GM21381 (cell line): ENCODE results near the gene PCDH20.
"Not testable (repeated sequence)": the region's sequence is repeated elsewhere in the genome, so short reads cannot be mapped to it uniquely, and the experiment has no call there.

Experiments used
- ATAC-seq: cut with Tn5 transposase; IDR thresholded peaks from one replicate; pipeline ENCODE4 v1.9.1; 2021; ENCODE audit warnings: mild to moderate bottlenecking, moderate library complexity; ENCODE audit not compliant: unreplicated experiment

PCDH20 gene, protein sequence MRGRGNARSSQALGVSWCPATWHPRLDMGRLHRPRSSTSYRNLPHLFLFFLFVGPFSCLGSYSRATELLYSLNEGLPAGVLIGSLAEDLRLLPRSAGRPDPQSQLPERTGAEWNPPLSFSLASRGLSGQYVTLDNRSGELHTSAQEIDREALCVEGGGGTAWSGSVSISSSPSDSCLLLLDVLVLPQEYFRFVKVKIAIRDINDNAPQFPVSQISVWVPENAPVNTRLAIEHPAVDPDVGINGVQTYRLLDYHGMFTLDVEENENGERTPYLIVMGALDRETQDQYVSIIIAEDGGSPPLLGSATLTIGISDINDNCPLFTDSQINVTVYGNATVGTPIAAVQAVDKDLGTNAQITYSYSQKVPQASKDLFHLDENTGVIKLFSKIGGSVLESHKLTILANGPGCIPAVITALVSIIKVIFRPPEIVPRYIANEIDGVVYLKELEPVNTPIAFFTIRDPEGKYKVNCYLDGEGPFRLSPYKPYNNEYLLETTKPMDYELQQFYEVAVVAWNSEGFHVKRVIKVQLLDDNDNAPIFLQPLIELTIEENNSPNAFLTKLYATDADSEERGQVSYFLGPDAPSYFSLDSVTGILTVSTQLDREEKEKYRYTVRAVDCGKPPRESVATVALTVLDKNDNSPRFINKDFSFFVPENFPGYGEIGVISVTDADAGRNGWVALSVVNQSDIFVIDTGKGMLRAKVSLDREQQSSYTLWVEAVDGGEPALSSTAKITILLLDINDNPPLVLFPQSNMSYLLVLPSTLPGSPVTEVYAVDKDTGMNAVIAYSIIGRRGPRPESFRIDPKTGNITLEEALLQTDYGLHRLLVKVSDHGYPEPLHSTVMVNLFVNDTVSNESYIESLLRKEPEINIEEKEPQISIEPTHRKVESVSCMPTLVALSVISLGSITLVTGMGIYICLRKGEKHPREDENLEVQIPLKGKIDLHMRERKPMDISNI

DNA sequence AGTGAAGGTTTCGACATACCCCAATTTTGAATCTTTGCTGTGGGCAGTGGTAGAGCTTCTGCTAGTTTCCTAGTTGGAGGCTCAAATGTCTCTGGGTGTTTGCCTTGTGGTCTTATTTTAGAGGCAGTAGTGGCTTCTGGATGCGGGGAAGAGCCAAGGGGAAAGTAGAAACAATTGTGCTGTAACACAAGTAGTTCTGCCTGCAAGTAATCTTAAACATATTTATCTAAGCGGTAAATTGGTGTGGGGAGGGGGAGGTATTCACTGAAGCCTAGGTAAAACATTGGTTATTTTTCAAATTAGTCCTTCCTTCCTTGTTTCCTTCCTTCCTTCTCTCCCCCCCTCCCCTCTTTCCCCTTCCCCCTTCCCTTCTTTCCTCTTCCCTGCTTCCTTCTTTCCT lies at the start of gene PCDH20:
TSS of gene PCDH20 (minus strand) at position 101 of the 400 bp plus-strand sequence. CDS start 691 bp downstream, outside the sequence.
- ATAC-seq = no peak

DNA sequence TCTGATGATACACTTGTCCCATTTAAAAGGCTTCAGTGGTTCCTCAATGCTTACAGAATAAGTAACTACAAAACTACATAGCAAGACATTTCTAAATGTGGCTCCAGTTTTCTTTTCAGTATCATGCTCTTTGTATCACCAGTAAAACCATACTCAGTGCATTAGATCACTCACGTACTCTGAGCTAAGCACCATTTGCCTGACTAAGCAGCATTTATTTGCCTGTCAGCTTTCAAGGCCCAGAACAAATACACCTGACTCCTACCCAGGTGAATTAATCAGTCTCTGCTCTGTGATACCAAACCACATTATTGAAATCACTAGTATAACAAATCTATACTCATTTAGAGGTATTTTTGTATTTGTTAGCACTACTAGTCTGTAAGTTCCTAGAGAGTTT lies 47.4 kb upstream of the PCDH20 start:
- ATAC-seq = no peak

DNA sequence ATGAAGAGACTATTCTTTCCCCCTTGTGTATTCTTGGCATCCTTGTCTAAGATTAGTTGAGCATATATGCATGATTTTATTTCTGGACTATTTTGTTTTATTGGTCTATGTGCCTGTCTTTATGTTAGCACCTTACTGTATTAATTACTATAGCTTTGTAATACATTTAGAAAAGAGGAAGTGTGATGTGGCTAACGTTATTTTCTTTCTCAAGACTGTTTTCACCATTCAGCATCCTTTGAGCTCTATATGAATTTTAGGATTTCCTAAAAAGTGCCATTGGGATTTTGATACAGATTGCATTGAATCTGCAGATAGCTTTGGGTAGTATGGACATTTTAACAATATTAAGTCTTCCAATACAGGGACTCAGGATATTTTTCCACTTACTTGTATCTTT lies 37.5 kb upstream of the PCDH20 start:
- no peak for ATAC-seq

DNA sequence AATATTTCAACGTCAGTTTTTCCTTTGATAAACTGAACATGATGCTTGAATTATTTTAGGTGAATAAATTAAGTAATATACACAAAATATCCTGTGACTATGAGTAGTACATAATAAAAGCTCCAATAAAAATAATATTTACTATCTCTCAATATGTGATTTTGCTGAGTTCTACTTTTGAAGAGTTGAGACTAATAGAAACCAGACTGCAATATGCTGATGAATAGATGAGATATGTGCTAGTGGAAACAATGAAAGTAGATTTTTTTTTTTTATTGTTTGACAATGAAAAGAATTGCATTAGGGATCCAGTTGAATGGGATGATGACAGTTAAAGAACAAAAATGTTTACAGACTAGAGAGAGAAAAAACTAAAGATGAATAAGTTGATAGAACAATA lies 16.4 kb upstream of the PCDH20 start:
- no peak for ATAC-seq

DNA sequence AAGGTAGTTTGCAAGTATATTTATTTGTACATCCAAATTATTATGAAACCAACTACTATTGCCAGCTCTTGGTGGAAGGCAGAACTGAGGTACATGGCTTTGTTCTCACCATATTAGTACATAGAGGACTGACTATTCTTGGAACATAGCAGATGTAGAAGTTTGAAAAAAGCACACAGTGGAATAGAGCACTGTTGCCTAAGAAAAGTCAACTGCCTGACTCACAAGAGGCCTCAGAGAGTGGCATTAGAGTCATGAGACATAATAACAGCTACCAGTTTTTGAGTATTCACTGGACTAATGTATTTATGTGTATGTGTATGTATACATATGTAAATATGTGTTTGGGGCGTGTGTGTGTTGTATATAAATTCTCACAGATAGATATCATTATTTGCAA lies 8.3 kb upstream of the PCDH20 start:
- no peak for ATAC-seq

DNA sequence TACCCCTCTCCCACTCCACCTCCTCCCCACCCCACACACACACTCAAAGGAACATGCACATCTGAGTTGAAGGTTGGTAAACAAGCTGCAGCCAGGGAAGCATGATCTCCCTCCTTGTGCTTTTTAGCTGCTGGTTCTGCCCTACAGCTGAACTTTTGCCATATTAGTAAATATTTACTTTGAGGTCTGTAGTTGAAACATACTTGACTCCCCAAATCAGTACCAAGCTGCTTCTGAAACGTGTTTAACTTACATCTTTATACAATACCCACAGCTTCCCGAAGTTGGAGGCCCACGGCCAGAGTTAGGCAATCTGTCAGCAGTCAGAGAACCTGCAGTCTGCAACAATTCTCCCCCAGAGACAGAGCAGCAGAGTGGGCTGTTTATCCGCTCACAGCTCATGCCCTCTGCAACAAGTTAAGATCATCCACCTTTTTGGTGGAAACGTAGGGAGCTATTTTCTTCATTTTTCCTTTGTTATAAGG lies 1.5 kb upstream of the PCDH20 start:
- ATAC-seq = no peak

DNA sequence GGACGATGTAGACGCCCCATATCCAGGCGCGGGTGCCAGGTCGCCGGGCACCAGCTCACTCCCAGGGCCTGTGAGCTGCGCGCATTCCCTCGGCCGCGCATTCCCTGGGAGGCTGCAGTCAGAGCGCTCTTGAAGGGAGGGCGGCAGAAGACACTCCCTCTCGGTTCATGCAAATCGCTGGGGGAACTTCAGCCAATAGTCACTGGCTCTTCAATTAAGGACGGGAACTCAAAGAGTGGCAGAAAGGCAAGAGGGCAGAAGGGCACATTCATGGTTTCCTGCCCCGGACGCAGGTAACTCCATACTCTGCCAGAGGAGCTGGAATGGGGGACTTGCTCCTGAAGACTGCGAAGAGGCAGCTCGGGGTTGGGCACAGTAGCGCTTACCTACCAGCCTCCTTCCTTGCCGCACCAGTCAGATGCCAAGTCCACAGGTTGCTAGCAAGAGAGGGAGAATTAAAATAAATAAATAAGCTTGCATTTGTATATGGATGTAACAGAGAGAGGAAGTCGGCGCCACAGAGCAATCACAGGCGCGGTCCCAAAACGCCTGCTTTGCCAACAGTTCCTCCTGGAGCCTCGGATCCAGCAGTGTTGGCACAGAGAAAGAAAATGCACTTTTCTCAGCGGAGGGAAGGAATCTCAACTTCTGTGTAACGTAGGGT lies 459 bp downstream of the PCDH20 start:
- no peak for ATAC-seq

DNA sequence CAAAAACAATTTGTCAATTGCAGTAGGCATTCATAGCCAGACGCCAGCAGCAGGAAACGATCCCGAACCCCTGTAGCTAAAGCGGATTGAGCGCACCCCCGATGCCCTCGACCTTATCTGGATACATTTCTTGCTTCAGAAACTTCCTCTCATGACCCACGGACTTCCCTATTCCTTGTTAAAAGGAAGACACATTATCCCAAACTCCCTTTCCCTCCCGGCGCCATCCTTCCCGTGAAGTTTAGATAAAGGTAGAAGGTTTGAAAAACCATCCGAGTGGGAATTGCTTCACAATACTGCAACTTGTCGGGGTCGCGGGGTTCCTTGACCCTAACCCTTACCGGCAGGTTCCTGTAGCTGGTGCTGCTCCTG lies 977 bp downstream of the PCDH20 start:
- ATAC-seq = no peak

DNA sequence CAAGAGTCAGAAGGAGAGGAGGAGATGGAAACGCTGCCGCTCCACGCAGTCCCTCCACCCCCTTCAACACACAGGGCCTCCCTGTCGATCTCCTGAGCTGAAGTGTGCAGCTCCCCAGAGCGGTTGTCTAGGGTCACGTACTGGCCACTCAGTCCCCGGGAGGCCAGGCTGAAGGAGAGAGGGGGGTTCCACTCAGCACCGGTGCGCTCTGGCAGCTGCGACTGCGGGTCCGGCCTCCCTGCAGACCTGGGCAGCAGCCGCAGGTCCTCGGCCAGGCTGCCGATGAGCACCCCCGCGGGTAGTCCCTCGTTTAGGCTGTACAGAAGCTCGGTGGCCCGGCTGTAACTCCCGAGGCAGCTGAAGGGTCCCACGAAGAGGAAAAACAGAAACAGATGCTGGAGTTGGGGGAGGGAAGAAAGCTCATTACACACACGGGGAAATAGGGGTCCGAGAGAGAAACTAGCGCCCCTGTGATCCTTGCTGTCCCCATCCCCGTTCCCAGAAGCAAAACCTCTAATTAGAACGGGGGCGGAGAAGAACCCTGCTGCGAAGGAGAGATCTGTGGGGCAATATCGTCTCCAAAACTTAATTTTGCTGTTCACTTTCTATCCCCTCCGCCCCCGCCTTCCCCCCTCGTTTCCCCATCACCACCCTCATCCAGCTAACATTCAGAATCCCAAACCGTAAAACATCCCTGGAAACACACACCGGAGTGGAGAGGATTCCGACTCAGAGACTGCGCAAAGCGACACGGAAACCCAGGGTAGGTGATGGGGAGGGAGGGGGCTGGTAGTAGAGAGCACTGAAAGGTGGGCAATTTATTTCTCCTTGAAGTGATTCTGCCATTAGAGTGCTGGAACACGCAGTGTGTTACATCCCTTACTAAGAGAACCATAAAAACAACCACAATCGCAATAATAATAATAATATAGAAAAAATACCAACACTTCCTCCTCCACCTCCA lies 1.8 kb downstream of the PCDH20 start:
- ATAC-seq = no peak

DNA sequence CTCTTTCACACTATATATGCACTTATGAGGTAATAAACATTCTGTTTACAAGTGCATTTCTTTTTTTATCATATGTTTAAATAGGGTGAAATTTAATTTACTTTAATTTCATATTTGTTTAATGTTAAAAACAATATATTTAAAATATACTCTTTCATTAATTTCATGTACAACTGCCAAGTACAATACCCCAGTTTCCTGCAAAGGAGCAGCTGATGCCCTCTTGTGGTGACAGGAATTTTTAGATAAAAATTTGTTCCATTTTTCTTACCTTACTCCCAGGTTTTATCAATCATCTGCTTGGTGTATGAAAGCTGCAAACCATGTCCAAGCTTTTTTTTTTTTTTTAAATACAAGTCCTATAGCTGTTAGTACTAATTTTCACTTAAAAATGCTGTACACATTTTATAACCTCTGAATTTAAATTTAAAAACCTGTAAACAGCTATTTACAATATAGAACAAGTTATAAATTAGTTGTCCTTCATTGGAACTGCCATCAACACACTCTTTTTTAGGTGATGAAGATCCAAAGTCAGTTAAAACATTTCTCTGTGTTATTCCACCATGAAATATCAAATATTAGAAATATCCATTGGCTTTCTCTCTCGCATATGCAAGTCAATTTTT lies 4.9 kb downstream of the PCDH20 start:
- ATAC-seq = no peak

DNA sequence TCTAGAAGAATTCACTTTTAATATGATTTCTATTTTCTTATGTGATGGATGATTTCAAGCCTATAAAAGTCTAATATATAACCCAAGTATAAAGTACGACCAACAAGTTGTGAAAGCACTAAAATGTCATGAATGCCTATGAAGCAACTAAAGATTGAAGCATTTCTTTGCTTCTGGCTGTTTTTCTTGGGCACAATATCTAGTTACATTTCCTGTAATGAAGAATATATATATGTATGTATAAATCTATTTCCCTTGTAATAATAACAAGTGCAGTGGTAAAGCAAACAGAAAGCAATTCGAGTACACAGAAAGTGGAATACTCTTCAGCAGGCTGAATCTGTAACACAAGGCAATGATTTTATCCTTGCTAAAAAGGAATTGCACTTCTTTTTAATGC lies 5.4 kb downstream of the PCDH20 start:
- no peak for ATAC-seq

DNA sequence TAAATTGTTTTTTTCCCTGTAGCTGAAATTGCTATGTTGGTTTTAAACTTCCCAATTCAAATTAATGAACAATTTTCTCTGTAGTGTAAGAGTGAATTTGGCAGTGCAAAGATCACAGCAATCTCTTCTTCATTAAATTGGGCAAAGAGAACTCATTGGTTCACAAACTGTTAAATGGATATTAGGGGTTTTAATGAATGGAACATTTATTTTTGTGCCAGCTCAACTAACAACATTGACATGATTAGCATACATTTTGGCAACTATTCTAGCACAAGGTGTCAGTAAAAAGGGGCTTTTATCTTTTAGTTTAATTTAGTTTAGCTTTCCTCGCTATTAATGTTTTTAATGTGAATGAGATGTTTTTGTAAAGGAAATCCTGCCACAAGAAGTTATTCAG lies 7.1 kb downstream of the PCDH20 start:
- ATAC-seq = no peak

DNA sequence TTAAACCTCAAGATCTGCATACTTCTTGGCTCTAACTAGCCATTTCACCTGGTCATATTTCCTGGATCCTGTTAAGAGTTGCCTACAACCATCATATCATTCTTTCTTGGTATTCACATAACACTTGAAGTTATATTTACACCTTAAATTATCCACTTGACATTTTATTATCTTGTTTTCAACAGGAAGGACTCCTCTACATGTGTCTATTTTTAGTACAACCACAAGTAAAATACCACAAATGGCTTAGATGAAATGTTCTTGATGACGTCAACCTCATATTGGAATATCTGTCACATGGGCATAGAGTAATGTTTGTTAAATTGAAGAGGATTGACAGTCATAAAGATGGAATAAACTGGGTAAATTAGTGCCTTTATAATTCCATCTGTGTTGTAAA lies 9.4 kb downstream of the PCDH20 start:
- ATAC-seq = no peak

DNA sequence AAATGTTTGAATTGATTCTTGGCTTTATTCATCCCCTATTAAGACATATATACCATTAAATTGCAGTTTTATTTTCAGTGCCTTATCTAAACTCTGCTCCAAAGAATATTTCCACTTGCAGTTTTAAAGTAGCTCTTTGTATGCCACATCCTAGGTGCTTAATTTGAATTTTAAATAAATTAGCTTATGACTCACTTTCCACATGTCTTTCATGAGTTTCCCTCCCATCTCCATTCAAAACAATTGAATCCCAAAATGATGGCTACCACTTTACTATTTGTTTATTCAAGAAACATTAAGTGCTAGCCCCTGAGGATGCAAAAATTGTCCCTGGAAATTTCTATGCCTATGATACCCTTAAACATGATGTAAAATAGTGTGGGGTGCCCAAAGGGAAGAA lies 19.5 kb downstream of the PCDH20 start:
- no peak for ATAC-seq

DNA sequence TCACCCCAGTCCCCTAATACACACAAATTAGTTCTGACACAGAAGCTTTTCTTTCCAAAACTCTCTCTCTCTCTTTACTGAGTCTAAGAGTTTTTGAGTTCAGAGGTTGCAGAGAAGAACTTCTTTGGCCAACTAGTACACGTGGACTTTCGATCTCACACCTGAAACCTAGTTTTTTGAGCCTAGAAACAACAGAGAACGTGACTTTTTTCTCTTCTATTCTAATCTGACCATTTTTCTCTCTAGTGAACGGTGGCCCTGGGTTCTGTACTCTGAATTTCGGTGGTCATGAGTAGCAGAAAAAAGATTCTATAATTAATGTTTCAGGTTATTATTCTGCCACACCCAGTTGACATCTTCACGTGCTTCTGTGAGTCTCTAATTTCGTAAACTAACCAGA lies 24.2 kb downstream of the PCDH20 start:
- ATAC-seq = no peak

DNA sequence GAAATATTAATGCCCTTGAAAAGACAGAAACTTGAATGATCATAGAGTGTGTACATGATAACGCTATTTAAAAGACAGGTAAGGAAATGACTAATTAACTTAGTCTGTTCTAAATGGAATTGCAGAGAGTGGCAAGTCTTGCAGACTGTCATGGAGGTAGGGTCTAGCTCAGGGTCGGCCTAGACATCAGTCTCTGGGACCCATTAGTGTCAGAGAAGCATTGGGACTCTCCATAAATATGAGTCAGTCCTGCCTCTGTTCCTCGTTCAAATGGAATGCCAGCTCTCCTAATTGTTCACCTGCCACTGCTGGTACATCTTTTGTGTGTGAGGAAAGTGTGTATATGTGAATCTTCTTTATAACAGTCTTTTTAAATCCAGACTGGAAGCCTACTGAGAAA lies 28.0 kb downstream of the PCDH20 start:
- ATAC-seq = no peak

DNA sequence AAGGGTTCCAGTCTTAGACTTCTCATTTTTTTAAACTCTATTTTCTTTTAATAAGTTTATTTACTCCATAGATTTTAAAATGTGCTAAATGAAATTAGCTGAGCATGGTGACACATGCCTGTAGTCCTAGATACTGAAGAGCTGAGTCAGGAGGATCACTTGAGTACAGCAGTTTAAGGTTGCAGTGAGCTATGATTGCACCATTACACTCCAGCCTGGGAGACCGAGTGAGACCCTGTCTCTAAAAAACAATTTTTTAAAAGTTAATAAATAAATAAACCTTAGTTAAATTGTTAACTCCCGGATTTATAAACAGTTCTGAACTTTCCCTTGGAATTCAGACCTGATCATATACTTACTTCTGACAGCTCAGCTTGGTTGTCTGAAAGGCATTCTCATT lies 32.5 kb downstream of the PCDH20 start:
- ATAC-seq = no peak

DNA sequence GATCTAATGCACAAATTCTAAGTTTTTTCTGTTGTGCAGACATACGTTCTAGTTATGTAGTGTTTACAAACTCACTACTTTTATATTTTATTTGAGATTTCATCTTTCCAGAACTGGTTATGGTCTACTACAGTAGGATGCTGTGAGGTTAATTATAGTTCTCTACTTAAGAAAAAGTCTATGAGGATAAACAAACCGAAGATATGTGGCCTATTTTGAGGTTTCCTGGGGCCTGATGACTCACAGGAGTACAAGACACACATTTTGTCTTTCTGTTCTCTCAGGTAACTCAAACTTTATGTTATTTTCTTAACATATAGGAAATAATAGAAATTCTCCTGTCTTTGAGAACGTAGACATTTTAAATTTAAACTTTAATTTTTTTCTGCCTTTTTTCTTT lies 45.1 kb downstream of the PCDH20 start:
- ATAC-seq = no peak

DNA sequence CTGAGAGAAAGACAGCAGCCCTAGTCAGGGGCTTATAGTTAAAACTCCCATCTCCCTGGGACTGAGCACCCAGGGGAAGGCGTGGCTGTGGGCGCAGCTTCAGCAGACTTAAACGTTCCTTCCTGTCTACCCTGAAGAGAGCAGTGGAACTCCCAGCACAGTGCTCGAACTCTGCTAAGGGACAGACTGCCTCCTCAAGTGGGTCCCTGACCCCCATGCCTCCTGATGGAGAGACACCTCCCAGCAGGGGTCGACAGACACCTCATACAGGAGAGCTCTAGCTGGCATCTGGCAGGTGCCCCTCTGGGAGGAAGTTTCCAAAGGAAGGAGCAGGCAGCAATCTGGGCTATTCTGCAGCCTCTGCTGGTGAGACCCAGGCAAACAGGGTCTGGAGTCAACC lies 51.0 kb downstream of the PCDH20 start:
- ATAC-seq = not testable (repeated sequence)

DNA sequence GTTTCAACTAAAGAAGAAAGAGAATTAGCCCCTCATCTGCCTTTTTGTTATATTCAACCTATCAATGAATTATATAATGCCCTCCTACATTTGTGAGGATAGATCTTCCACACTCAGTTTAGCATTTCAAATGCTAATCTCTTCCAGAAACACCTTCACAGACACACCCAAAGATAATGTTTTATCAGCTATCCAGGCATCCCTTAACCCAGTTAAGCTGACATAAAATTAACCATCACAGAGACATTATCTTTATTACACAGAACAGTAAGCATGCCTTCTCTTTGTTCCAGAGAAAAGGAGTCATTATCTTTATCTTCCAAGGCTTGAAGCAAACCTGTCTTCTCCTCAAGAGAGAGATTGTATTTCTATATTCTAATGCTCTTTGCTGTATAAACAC lies 53.1 kb downstream of the PCDH20 start:
- ATAC-seq = no peak
